Right atrium auricular region (tissue), 2 donors: Measurements from ENCODE around the gene CDYL2. TPM values are rescaled to one million over a fixed set of nuclear protein-coding genes. Genes with fewer than 3 reads are reported as not detected.

Experiments
- DNase-seq: peaks from one replicate; pipeline ENCODE4 v3.0.0-alpha.2; 2019; ENCODE audit warnings: low spot score
- H3K27ac ChIP-seq, 2 donors: fragments of 200-600 bp; sonication (generic); 1 replicate in 1 of 2; 2 replicates in 1 of 2; pipeline ENCODE4 v1.5.1; 2016 to 2019
- H3K27me3 ChIP-seq, 2 donors: fragments of 200-600 bp; sonication (generic); one replicate each; pipeline versions ENCODE4 v1.5.1 to v1.6.0; 2017 to 2019
- H3K36me3 ChIP-seq: fragments of 200-600 bp; sonication (generic); one replicate; pipeline ENCODE4 v1.5.1; 2016
- H3K4me1 ChIP-seq, 2 donors: fragments of 200-600 bp; sonication (generic); one replicate each; pipeline versions ENCODE4 v1.5.1 to v1.6.0; 2017 to 2019
- H3K4me3 ChIP-seq, 2 donors: fragments of 200-600 bp; sonication (generic); 1 replicate in 1 of 2; 2 replicates in 1 of 2; pipeline ENCODE4 v1.5.1; 2017 to 2019; ENCODE audit warnings: mild to moderate bottlenecking in 1 of 2, moderate library complexity in 1 of 2
- H3K9me3 ChIP-seq, 2 donors: fragments of 200-600 bp; sonication (generic); one replicate each; pipeline ENCODE4 v1.5.1; 2019
- CTCF ChIP-seq, 2 donors: fragments of 200-600 bp; sonication (generic); IDR thresholded peaks; one replicate each; pipeline ENCODE4 v1.5.1; 2019; ENCODE audit warnings: antibody characterized with exemption in 2 of 2
- total RNA-seq, 2 donors: library from RNA; depleted of rRNA; stranded (reverse); fragments of >200 nt; gene quantifications; one replicate each; pipeline ENCODE4 v1.1.0, GENCODE V29; 2016

Gene CDYL2
- total RNA-seq, 2 donors from 2014 or later = 1.4 to 2.9 TPM

- Histone ChIP-seq H3K36me3 (no peaks in the 10 kb centered on the region), H3K27ac (no peak overlapping the region), H3K4me1 (no peaks in the 10 kb centered on the region), H3K27me3 (no peaks in the 10 kb centered on the region), H3K4me3 (no peak overlapping the region), H3K9me3 (no peaks in the 10 kb centered on the region)
- TF ChIP-seq CTCF (IDR thresholded peaks at IDR 0.05) = no peak
- no peak for DNase-seq
These were observed 49.9 kb downstream of the CDYL2 start for GRCh38 chr16:80754476-80754875.

GRCh38 chr16:80752541-80752940, 51.9 kb downstream of the CDYL2 start:
- TF ChIP-seq CTCF (IDR thresholded peaks at IDR 0.05) = no peak
- Histone ChIP-seq H3K27me3 (no peaks in the 10 kb centered on the region), H3K9me3 (no peaks in the 10 kb centered on the region), H3K36me3 (no peaks in the 10 kb centered on the region), H3K27ac (no peak overlapping the region), H3K4me3 (no peak overlapping the region), H3K4me1 (no peaks in the 10 kb centered on the region)
- DNase-seq = no peak

GRCh38 chr16:80751167-80751566, 53.2 kb downstream of the CDYL2 start:
- no peak for TF ChIP-seq CTCF (IDR thresholded peaks at IDR 0.05)
- Histone ChIP-seq H3K27me3 (no peaks in the 10 kb centered on the region), H3K36me3 (no peaks in the 10 kb centered on the region), H3K4me3 (no peak overlapping the region), H3K9me3 (no peaks in the 10 kb centered on the region), H3K4me1 (peaks cover 0 to 5% of the 10 kb centered on the region in 2 donors), H3K27ac (no peak overlapping the region)
- no peak for DNase-seq

- H3K36me3 ChIP-seq = no peaks in the 10 kb centered on the region
- no peak for TF ChIP-seq CTCF (IDR thresholded peaks at IDR 0.05)
These were observed 58.2 kb downstream of the CDYL2 start for GRCh38 chr16:80746231-80746630.

GRCh38 chr16:80744856-80745255, 59.5 kb downstream of the CDYL2 start:
- H3K27me3 ChIP-seq = no peaks in the 10 kb centered on the region
- no peaks in the 10 kb centered on the region for H3K36me3 ChIP-seq
- peaks cover 0 to 13% of the 10 kb centered on the region in 2 donors for H3K9me3 ChIP-seq
- no peak for DNase-seq
- H3K27ac ChIP-seq = no peak overlapping the region
- H3K4me3 ChIP-seq = no peak overlapping the region
- TF ChIP-seq CTCF (IDR thresholded peaks at IDR 0.05) = no peak
- peaks cover 0 to 9% of the 10 kb centered on the region in 2 donors for H3K4me1 ChIP-seq

More at GRCh38 chr16:80746231-80746630, 58.2 kb downstream of the CDYL2 start:
- peaks cover 0 to 9% of the 10 kb centered on the region in 2 donors for H3K4me1 ChIP-seq
- DNase-seq = no peak
- H3K27ac ChIP-seq = no peak overlapping the region
- H3K9me3 ChIP-seq = peaks cover 0 to under 1% of the 10 kb centered on the region in 2 donors
- H3K27me3 ChIP-seq = no peaks in the 10 kb centered on the region
- H3K4me3 ChIP-seq = no peak overlapping the region

- Histone ChIP-seq H3K4me1 (peaks cover 0 to 9% of the 10 kb centered on the region in 2 donors), H3K27me3 (no peaks in the 10 kb centered on the region), H3K27ac (no peak overlapping the region), H3K4me3 (no peak overlapping the region), H3K9me3 (peaks cover 0 to 13% of the 10 kb centered on the region in 2 donors), H3K36me3 (no peaks in the 10 kb centered on the region)
- no peak for DNase-seq
- TF ChIP-seq CTCF (IDR thresholded peaks at IDR 0.05) = no peak
These were observed 60.6 kb downstream of the CDYL2 start for GRCh38 chr16:80743772-80744171.
